Fibroblast of lung (primary cell): ENCODE data around the gene TOX2. TPM values are rescaled to one million over a fixed set of nuclear protein-coding genes. Genes with fewer than 3 reads are reported as not detected.

Experiments used
- DNase-seq, 2 donors: peaks; one replicate each; pipeline versions ENCODE4 v3.0.0 to v3.0.0-alpha.2; 2010; ENCODE audit warnings: low read depth in 2 of 2
- H2AFZ ChIP-seq: 2 replicates; pipeline ENCODE4 v1.5.1; 2012; ENCODE audit warnings: low read length, control low read depth, inconsistent platforms
- H3K27ac ChIP-seq: 2 replicates; pipeline ENCODE4 v1.5.1; 2011; ENCODE audit warnings: low read length, control low read depth; ENCODE audit not compliant: insufficient read depth
- H3K27me3 ChIP-seq: 2 replicates; pipeline ENCODE4 v1.5.1; 2011; ENCODE audit warnings: mild to moderate bottlenecking, low read length; ENCODE audit not compliant: control insufficient read depth, insufficient read depth
- H3K36me3 ChIP-seq: 2 replicates; pipeline ENCODE4 v1.5.1; 2011; ENCODE audit warnings: low read length; ENCODE audit not compliant: control insufficient read depth, insufficient read depth
- H3K4me1 ChIP-seq: 2 replicates; pipeline ENCODE4 v1.5.1; 2011; ENCODE audit warnings: low read length; ENCODE audit not compliant: control insufficient read depth, insufficient read depth; ENCODE audit errors: extremely low read depth
- H3K4me2 ChIP-seq: 2 replicates; pipeline ENCODE4 v1.5.1; 2011; ENCODE audit warnings: low read length, control low read depth; ENCODE audit not compliant: insufficient read depth; ENCODE audit errors: extremely low read depth
- H3K4me3 ChIP-seq, 4 experiments: fragments of 200-600 bp in 1 of 4; sonication (generic) in 1 of 4; replicated peaks in 1 of 4; 2 replicates each; pipeline ENCODE4 v1.5.1; 2011 to 2016; ENCODE audit warnings: low read length in 4 of 4, low read depth in 3 of 4, mild to moderate bottlenecking in 3 of 4, control low read depth in 2 of 4, inconsistent platforms in 1 of 4, mixed read lengths in 1 of 4; ENCODE audit not compliant: insufficient read depth in 1 of 4; ENCODE audit errors: control extremely low read depth in 1 of 4
- H3K79me2 ChIP-seq: 2 replicates; pipeline ENCODE4 v1.5.1; 2012; ENCODE audit warnings: mild to moderate bottlenecking, low read length, inconsistent platforms; ENCODE audit not compliant: control insufficient read depth, insufficient read depth
- H3K9ac ChIP-seq: 2 replicates; pipeline ENCODE4 v1.5.1; 2011; ENCODE audit warnings: mild to moderate bottlenecking, low read length, control low read depth; ENCODE audit not compliant: insufficient read depth
- H3K9me3 ChIP-seq: 2 replicates; pipeline ENCODE4 v1.5.1; 2012; ENCODE audit warnings: low read depth, low read length; ENCODE audit not compliant: control insufficient read depth, insufficient read depth
- H4K20me1 ChIP-seq: 2 replicates; pipeline ENCODE4 v1.5.1; 2011; ENCODE audit warnings: low read length; ENCODE audit not compliant: control insufficient read depth, insufficient read depth; ENCODE audit errors: extremely low read depth
- CTCF ChIP-seq, 2 donors: IDR thresholded peaks in 1 of 2; conservative IDR thresholded peaks in 1 of 2; 1 replicate in 1 of 2; 2 replicates in 1 of 2; pipeline ENCODE4 v1.5.1; 2011 to 2012; ENCODE audit warnings: low read length in 2 of 2, control low read depth in 1 of 2, inconsistent platforms in 1 of 2, low read depth in 1 of 2, mild to moderate bottlenecking in 1 of 2
- EZH2 ChIP-seq: IDR thresholded peaks from 2 replicates; pipeline ENCODE4 v1.5.1; 2012; ENCODE audit warnings: low read length, control low read depth, mild to moderate bottlenecking; ENCODE audit errors: missing control alignments
- polyA plus RNA-seq, 2 donors: library from polyadenylated mRNA; depleted of rRNA in 1 of 2; stranded (reverse) in 1 of 2; unstranded in 1 of 2; fragments of >200 nt; gene quantifications; 2 replicates each; pipeline ENCODE4 v1.2.1, GENCODE V29; 2011 to 2012; ENCODE audit warnings: missing spikeins in 1 of 2
- total RNA-seq: library from RNA; depleted of rRNA; stranded (reverse); fragments of >200 nt; gene quantifications from 2 replicates; pipeline ENCODE4 v1.2.1, GENCODE V29; 2014

Gene TOX2
- total and polyA plus RNA-seq, 2 donors (not counting 1 experiment from before 2014, with no cell fraction given) = 5.9 to 9.6 TPM

GRCh38 chr20:43904827-43905177, 9.8 kb upstream of the TOX2 start:
- Histone ChIP-seq H3K4me2 (no peak overlapping the region), H3K9ac (no peak overlapping the region), H3K36me3 (no peaks in the 10 kb centered on the region), H3K79me2 (no peaks in the 10 kb centered on the region), H3K4me1 (no peaks in the 10 kb centered on the region), H3K27ac (no peak overlapping the region), H3K4me3 (no peak overlapping the region), H3K27me3 (no peaks in the 10 kb centered on the region), H4K20me1 (no peaks in the 10 kb centered on the region), H2AFZ (no peak overlapping the region), H3K9me3 (no peaks in the 10 kb centered on the region)
- DNase-seq = no peak
- no peak for TF ChIP-seq CTCF (conservative IDR thresholded peaks at IDR 0.05 in 1 of 2, IDR thresholded peaks at IDR 0.05 in 1 of 2; ENCODE audit: low read depth in 1 of 2, low read length in 2 of 2)
- TF ChIP-seq EZH2 = no peak

GRCh38 chr20:43906505-43907034, 8.1 kb upstream of the TOX2 start:
- H2AFZ ChIP-seq = no peak overlapping the region
- TF ChIP-seq CTCF (conservative IDR thresholded peaks at IDR 0.05 in 1 of 2, IDR thresholded peaks at IDR 0.05 in 1 of 2; ENCODE audit: low read depth in 1 of 2, low read length in 2 of 2) (no peak), EZH2 (no peak)
- no peak for DNase-seq
- H3K79me2 ChIP-seq = no peaks in the 10 kb centered on the region
- no peak overlapping the region for H3K4me2 ChIP-seq
- peaks cover 2% of the 10 kb centered on the region for H3K4me1 ChIP-seq
- no peak overlapping the region for H3K27ac ChIP-seq
- no peaks in the 10 kb centered on the region for H3K27me3 ChIP-seq
- H3K4me3 ChIP-seq = no peak overlapping the region
- no peak overlapping the region for H3K9ac ChIP-seq
- no peaks in the 10 kb centered on the region for H3K9me3 ChIP-seq
- no peaks in the 10 kb centered on the region for H3K36me3 ChIP-seq
- H4K20me1 ChIP-seq = no peaks in the 10 kb centered on the region

- Histone ChIP-seq H3K4me3 (no peak overlapping the region), H4K20me1 (no peaks in the 10 kb centered on the region), H3K9me3 (no peaks in the 10 kb centered on the region), H3K4me2 (no peak overlapping the region), H3K4me1 (peaks cover 4% of the 10 kb centered on the region), H3K27ac (no peak overlapping the region), H3K9ac (no peak overlapping the region), H2AFZ (no peak overlapping the region), H3K36me3 (no peaks in the 10 kb centered on the region), H3K79me2 (no peaks in the 10 kb centered on the region), H3K27me3 (no peaks in the 10 kb centered on the region)
- DNase-seq = no peak
- TF ChIP-seq EZH2 = no peak
- TF ChIP-seq CTCF (conservative IDR thresholded peaks at IDR 0.05 in 1 of 2, IDR thresholded peaks at IDR 0.05 in 1 of 2; ENCODE audit: low read depth in 1 of 2, low read length in 2 of 2) = no peak
Observed at GRCh38 chr20:43909211-43909610, 5.4 kb upstream of the TOX2 start.
